SK-N-SH (cell line): ENCODE data around the gene CAPZA2. TPM values are rescaled to one million over a fixed set of nuclear protein-coding genes. Genes with fewer than 3 reads are reported as not detected.

ENCODE experiments used
- CTCF ChIA-PET: fragments of 300-600, 350-600 bp; formaldehyde crosslinking; extraction: SDS; loops from one replicate; lab custom pipeline; 2021; lab: Yijun Ruan, JAX
- POLR2A ChIA-PET: fragments of 350-600 bp; sonication (Branson Sonifier 250); formaldehyde crosslinking; extraction: SDS; loops from one replicate; lab custom pipeline; 2020; ENCODE audit warnings: antibody characterized with exemption, inconsistent platforms; lab: Yijun Ruan, JAX
- DNase-seq: peaks from one replicate; pipeline ENCODE4 v3.0.0; 2012
- H2AFZ ChIP-seq: fragments of 200-600 bp; sonication (generic); 2 replicates; pipeline ENCODE4 v1.8.1; 2016; ENCODE audit warnings: antibody characterized with exemption, mild to moderate bottlenecking, low read depth
- H3F3A ChIP-seq: fragments of 200-600 bp; sonication (generic); replicated peaks from 2 replicates; pipeline ENCODE3; 2016; ENCODE audit warnings: antibody characterized with exemption, mild to moderate bottlenecking; ENCODE audit not compliant: insufficient read depth
- H3K27ac ChIP-seq, 2 experiments: fragments of 200-500 bp in 1 of 2; fragments of 200-600 bp in 1 of 2; sonication (Bioruptor generic) in 1 of 2; sonication (generic), shearing (Covaris generic) in 1 of 2; 2 replicates each; pipeline versions ENCODE4 v1.5.1 to v1.6.1; 2014 to 2016; ENCODE audit warnings: low read depth in 2 of 2, inconsistent platforms in 1 of 2, low read length in 1 of 2, mild to moderate bottlenecking in 1 of 2, mixed read lengths in 1 of 2
- H3K27me3 ChIP-seq: fragments of 200-600 bp; sonication (generic), shearing (Covaris generic); 2 replicates; pipeline ENCODE4 v1.6.1; 2016; ENCODE audit warnings: mixed run types; ENCODE audit not compliant: insufficient read depth
- H3K36me3 ChIP-seq, 2 experiments: fragments of 200-500 bp in 1 of 2; fragments of 200-600 bp in 1 of 2; sonication (Bioruptor generic) in 1 of 2; sonication (generic) in 1 of 2; replicated peaks in 1 of 2; 2 replicates each; pipeline versions ENCODE3 to v1.5.1; 2014 to 2016; ENCODE audit warnings: low read length in 1 of 2, mild to moderate bottlenecking in 1 of 2; ENCODE audit not compliant: insufficient read depth in 2 of 2, control insufficient read depth in 1 of 2
- H3K4me1 ChIP-seq, 2 experiments: fragments of 200-500 bp in 1 of 2; fragments of 200-600 bp in 1 of 2; sonication (Bioruptor generic) in 1 of 2; sonication (generic), shearing (Covaris generic) in 1 of 2; 2 replicates each; pipeline versions ENCODE4 v1.5.1 to v1.6.1; 2014 to 2016; ENCODE audit warnings: low read depth in 1 of 2, low read length in 1 of 2, mixed run types in 1 of 2; ENCODE audit not compliant: insufficient read depth in 2 of 2, control insufficient read depth in 1 of 2
- H3K4me2 ChIP-seq: fragments of 200-600 bp; sonication (generic), shearing (Covaris generic); 2 replicates; pipeline ENCODE4 v1.6.1; 2017; ENCODE audit warnings: mixed run types
- H3K4me3 ChIP-seq, 2 experiments: fragments of 200-500 bp in 1 of 2; fragments of 200-600 bp in 1 of 2; sonication (Bioruptor generic) in 1 of 2; sonication (generic), shearing (Covaris generic) in 1 of 2; 2 replicates each; pipeline versions ENCODE4 v1.5.1 to v1.8.1; 2014 to 2016; ENCODE audit warnings: low read depth in 2 of 2, inconsistent platforms in 1 of 2, low read length in 1 of 2, mild to moderate bottlenecking in 1 of 2, mixed read lengths in 1 of 2, moderate library complexity in 1 of 2
- H3K79me2 ChIP-seq: fragments of 200-600 bp; sonication (generic); 2 replicates; pipeline ENCODE4 v1.8.1; 2017; ENCODE audit warnings: mild to moderate bottlenecking; ENCODE audit not compliant: insufficient read depth
- H3K9ac ChIP-seq: fragments of 200-600 bp; sonication (generic); 2 replicates; pipeline ENCODE4 v1.6.1; 2017; ENCODE audit warnings: mixed run types
- H3K9me2 ChIP-seq: fragments of 200-600 bp; sonication (generic); 2 replicates; pipeline ENCODE4 v1.6.1; 2017; ENCODE audit warnings: mixed run types
- H3K9me3 ChIP-seq: fragments of 200-600 bp; sonication (generic); 2 replicates; pipeline ENCODE4 v1.6.1; 2017; ENCODE audit warnings: mixed run types, mild to moderate bottlenecking, moderate library complexity
- H4K20me1 ChIP-seq: fragments of 200-600 bp; sonication (generic); 2 replicates; pipeline ENCODE4 v1.6.1; 2017; ENCODE audit warnings: mild to moderate bottlenecking, mixed run types; ENCODE audit not compliant: insufficient read depth
- CTCF ChIP-seq: fragments of 200-600 bp; sonication (generic); IDR thresholded peaks from 2 replicates; pipeline ENCODE4 v1.6.1; 2017; ENCODE audit warnings: antibody characterized with exemption, mild to moderate bottlenecking, moderate library complexity
- ELF1 ChIP-seq: IDR thresholded peaks from 2 replicates; pipeline ENCODE4 v1.4.0; 2012
- EP300 ChIP-seq, 2 experiments: IDR thresholded peaks; 2 replicates each; pipeline versions ENCODE4 v1.4.0 to v1.6.1; 2012; ENCODE audit warnings: borderline replicate concordance in 1 of 2, low read depth in 1 of 2, low read length in 1 of 2
- EZH2phosphoT487 ChIP-seq: fragments of 200-600 bp; sonication (generic); IDR thresholded peaks from 2 replicates; pipeline ENCODE4 v1.6.1; 2017; ENCODE audit warnings: low read depth, mixed run types, mild to moderate bottlenecking, antibody characterized with exemption, moderate library complexity, borderline replicate concordance
- FOSL2 ChIP-seq: IDR thresholded peaks from 2 replicates; pipeline ENCODE4 v1.4.0; 2012; ENCODE audit warnings: low read depth, mild to moderate bottlenecking, moderate library complexity, borderline replicate concordance
- FOXJ3 ChIP-seq: sonication (generic); formaldehyde crosslinking; IDR thresholded peaks from 2 replicates; pipeline ENCODE4 v1.5.1; 2020; ENCODE audit warnings: mild to moderate bottlenecking, missing genetic modification reagents
- GATA2 ChIP-seq: sonication (generic); formaldehyde crosslinking; IDR thresholded peaks from 2 replicates; pipeline ENCODE4 v1.5.0; 2020; ENCODE audit warnings: mild to moderate bottlenecking, missing genetic modification reagents
- JUND ChIP-seq: IDR thresholded peaks from 2 replicates; pipeline ENCODE4 v1.4.0; 2012
- MEF2A ChIP-seq: IDR thresholded peaks from 2 replicates; pipeline ENCODE4 v1.4.0; 2012; ENCODE audit warnings: low read depth, borderline replicate concordance
- MXI1 ChIP-seq: IDR thresholded peaks from 2 replicates; pipeline ENCODE4 v1.6.1; 2012; ENCODE audit warnings: mild to moderate bottlenecking, low read depth, low read length, improper control_type of control experiment
- NRF1 ChIP-seq: IDR thresholded peaks from 2 replicates; pipeline ENCODE4 v1.6.1; 2012; ENCODE audit warnings: low read depth, mild to moderate bottlenecking, low read length
- RAD21 ChIP-seq: IDR thresholded peaks from 2 replicates; pipeline ENCODE4 v1.6.1; 2012; ENCODE audit warnings: mild to moderate bottlenecking, low read length
- RFX5 ChIP-seq: IDR thresholded peaks from 2 replicates; pipeline ENCODE4 v1.6.1; 2012; ENCODE audit warnings: mild to moderate bottlenecking, improper control_type of control experiment, low read length
- RXRA ChIP-seq: IDR thresholded peaks from 2 replicates; pipeline ENCODE4 v1.4.0; 2012; ENCODE audit warnings: low read depth, mild to moderate bottlenecking, borderline replicate concordance
- SMC3 ChIP-seq: IDR thresholded peaks from 2 replicates; pipeline ENCODE4 v1.6.1; 2012; ENCODE audit warnings: low read depth, low read length, improper control_type of control experiment
- TAF1 ChIP-seq: IDR thresholded peaks from 2 replicates; pipeline ENCODE4 v1.6.1; 2012; ENCODE audit warnings: low read depth, mild to moderate bottlenecking, low read length, moderate library complexity, borderline replicate concordance
- TCF12 ChIP-seq: IDR thresholded peaks from 2 replicates; pipeline ENCODE4 v1.4.0; 2012
- TEAD4 ChIP-seq: IDR thresholded peaks from 2 replicates; pipeline ENCODE4 v1.4.0; 2012; ENCODE audit warnings: mild to moderate bottlenecking, borderline replicate concordance; ENCODE audit not compliant: insufficient read depth
- YY1 ChIP-seq: IDR thresholded peaks from 2 replicates; pipeline ENCODE4 v1.4.0; 2012; ENCODE audit warnings: low read depth, mild to moderate bottlenecking
- WGBS: methylation state at CpG from one replicate; pipeline ENCODE4 v1.1.6; 2017; ENCODE audit warnings: low lambda C conversion rate; 5-methylcytosine and 5-hydroxymethylcytosine counted together
- polyA plus RNA-seq, 3 experiments: library from polyadenylated mRNA; depleted of rRNA; stranded (reverse); fragments of >200 nt; gene quantifications; 2 replicates each; pipeline ENCODE4 v1.2.3, GENCODE V29; 2012
- TF ChIP-seq, protein P1 (sequence below): fragments of 150-350 bp; IDR thresholded peaks from 2 replicates; pipeline ENCODE4 v1.6.1; 2016; ENCODE audit warnings: mild to moderate bottlenecking, low read depth, low read length
- TF ChIP-seq, protein P2 (sequence below): IDR thresholded peaks from 2 replicates; pipeline ENCODE4 v1.4.0; 2012; ENCODE audit warnings: low read depth, borderline replicate concordance
- TF ChIP-seq, protein P3 (sequence below): IDR thresholded peaks from 2 replicates; pipeline ENCODE4 v1.4.0; 2012; ENCODE audit warnings: low read depth
- TF ChIP-seq, protein P4 (sequence below): IDR thresholded peaks from 2 replicates; pipeline ENCODE4 v1.6.1; 2012; ENCODE audit warnings: mild to moderate bottlenecking, low read depth, low read length, moderate library complexity

The CAPZA2 gene
- polyA plus RNA-seq, 1 of the 3 experiments (the other 2 are of a cell fraction): 44.6 TPM

DNA sequence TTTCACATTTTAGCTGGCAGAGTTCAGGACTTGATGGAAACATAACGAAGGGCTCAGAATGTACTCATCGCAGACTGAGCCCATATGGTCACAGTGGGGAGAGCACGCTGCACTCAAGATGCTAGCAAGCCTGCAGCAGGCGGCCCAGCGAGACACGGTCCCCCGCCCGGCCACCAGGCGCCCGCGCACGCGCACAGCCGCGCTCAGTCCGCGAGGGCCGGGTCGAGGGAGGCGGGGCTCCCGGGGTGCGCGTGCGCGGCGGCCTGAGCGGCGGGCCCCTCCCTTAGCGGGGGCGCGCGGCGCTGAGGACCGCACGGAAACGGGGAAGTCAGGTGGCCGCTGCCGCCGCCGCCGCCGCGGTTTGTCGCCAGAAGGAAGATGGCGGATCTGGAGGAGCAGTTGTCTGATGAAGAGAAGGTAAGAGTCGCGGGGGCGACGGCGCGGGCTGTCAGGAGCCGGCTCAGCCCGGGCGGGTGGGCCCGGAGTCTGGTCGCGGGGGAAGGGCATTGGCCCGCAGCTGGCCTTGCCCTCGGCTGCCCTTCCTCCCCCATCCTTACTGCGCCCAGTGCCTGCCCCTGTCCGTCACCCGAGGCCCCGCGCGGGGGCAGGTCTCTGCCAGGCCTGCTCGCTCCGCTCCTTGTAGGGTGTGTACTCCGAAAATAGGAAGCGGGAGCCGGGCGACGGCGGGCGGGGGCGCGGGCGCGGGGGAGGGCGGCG lies at the start of gene CAPZA2 (continued):
- TF ChIP-seq, protein P1, sequence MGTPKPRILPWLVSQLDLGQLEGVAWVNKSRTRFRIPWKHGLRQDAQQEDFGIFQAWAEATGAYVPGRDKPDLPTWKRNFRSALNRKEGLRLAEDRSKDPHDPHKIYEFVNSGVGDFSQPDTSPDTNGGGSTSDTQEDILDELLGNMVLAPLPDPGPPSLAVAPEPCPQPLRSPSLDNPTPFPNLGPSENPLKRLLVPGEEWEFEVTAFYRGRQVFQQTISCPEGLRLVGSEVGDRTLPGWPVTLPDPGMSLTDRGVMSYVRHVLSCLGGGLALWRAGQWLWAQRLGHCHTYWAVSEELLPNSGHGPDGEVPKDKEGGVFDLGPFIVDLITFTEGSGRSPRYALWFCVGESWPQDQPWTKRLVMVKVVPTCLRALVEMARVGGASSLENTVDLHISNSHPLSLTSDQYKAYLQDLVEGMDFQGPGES: no peak
- TF ChIP-seq SMC3 (no peak), NRF1 (peak; percentile 100), RXRA (peak; percentile 77; the same call in 1 of the 2 replicates), ELF1 (peak; percentile 68), RFX5 (no peak), GATA2 (no peak), MXI1 (peak; percentile 80), FOXJ3 (CRISPR knock-in tag) (no peak), YY1 (peak; percentile 91), TAF1 (peak; percentile 95)
- TF ChIP-seq, protein P2, sequence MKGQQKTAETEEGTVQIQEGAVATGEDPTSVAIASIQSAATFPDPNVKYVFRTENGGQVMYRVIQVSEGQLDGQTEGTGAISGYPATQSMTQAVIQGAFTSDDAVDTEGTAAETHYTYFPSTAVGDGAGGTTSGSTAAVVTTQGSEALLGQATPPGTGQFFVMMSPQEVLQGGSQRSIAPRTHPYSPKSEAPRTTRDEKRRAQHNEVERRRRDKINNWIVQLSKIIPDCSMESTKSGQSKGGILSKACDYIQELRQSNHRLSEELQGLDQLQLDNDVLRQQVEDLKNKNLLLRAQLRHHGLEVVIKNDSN: peak; percentile 87
- TF ChIP-seq, protein P3, sequence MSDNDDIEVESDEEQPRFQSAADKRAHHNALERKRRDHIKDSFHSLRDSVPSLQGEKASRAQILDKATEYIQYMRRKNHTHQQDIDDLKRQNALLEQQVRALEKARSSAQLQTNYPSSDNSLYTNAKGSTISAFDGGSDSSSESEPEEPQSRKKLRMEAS: peak; percentile 89

GRCh38 chr7:116812860-116813259 lies 49.5 kb upstream of the CAPZA2 start:
- POLR2A ChIA-PET: no interaction called here
- TF ChIP-seq NRF1: no peak
- no peak for TF ChIP-seq ELF1
- no peak for TF ChIP-seq SMC3
- no peak for TF ChIP-seq TCF12
- no peak for TF ChIP-seq YY1
- no peak for TF ChIP-seq RAD21
- TF ChIP-seq RFX5: no peak
- TF ChIP-seq MXI1: no peak
- no peak for TF ChIP-seq CTCF
- no peak for TF ChIP-seq EP300 (IDR thresholded peaks at IDR 0.05; ENCODE audit: borderline replicate concordance in 1 of 2, low read depth in 1 of 2, low read length in 1 of 2)
- no peak for TF ChIP-seq FOSL2
- no peak for TF ChIP-seq EZH2phosphoT487
- TF ChIP-seq, protein P4, sequence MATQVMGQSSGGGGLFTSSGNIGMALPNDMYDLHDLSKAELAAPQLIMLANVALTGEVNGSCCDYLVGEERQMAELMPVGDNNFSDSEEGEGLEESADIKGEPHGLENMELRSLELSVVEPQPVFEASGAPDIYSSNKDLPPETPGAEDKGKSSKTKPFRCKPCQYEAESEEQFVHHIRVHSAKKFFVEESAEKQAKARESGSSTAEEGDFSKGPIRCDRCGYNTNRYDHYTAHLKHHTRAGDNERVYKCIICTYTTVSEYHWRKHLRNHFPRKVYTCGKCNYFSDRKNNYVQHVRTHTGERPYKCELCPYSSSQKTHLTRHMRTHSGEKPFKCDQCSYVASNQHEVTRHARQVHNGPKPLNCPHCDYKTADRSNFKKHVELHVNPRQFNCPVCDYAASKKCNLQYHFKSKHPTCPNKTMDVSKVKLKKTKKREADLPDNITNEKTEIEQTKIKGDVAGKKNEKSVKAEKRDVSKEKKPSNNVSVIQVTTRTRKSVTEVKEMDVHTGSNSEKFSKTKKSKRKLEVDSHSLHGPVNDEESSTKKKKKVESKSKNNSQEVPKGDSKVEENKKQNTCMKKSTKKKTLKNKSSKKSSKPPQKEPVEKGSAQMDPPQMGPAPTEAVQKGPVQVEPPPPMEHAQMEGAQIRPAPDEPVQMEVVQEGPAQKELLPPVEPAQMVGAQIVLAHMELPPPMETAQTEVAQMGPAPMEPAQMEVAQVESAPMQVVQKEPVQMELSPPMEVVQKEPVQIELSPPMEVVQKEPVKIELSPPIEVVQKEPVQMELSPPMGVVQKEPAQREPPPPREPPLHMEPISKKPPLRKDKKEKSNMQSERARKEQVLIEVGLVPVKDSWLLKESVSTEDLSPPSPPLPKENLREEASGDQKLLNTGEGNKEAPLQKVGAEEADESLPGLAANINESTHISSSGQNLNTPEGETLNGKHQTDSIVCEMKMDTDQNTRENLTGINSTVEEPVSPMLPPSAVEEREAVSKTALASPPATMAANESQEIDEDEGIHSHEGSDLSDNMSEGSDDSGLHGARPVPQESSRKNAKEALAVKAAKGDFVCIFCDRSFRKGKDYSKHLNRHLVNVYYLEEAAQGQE: no peak
- TF ChIP-seq TAF1: no peak
- no peak for TF ChIP-seq MEF2A
- TF ChIP-seq TEAD4: no peak
- TF ChIP-seq JUND: no peak
- TF ChIP-seq RXRA: no peak
- H3F3A ChIP-seq: no peaks in the 10 kb centered on the region
- no peak overlapping the region for H3K9ac ChIP-seq
- DNase-seq: no peak
- no peak overlapping the region for H2AFZ ChIP-seq
- CTCF ChIA-PET: interaction anchor here (1.7 to 14.8 kb wide), 2 partner anchors 219 to 224 kb away, joined by 9 to 192 read pairs; no protein-coding TSS in a partner anchor
- H3K4me1 ChIP-seq: no peaks in the 10 kb centered on the region
- peaks cover 41% of the 10 kb centered on the region; the same call in 1 of the 2 replicates for H3K27me3 ChIP-seq
- H3K27ac ChIP-seq: no peak overlapping the region
- no peaks in the 10 kb centered on the region for H3K9me3 ChIP-seq
- WGBS: 18% methylated on average over 2 of the region's 2 CpGs
- no peaks in the 10 kb centered on the region for H4K20me1 ChIP-seq
- H3K36me3 ChIP-seq: no peaks in the 10 kb centered on the region
- no peak overlapping the region for H3K4me3 ChIP-seq
- H3K4me2 ChIP-seq: no peak overlapping the region
- no peaks in the 10 kb centered on the region for H3K79me2 ChIP-seq
- H3K9me2 ChIP-seq: no peaks in the 10 kb centered on the region
